HG02623 (cell line): ENCODE measurements around the gene ZMYM2.
A peak's percentile ranks its signal among the peaks of the same experiment; 100 is the strongest.
"Not testable (repeated sequence)": the region's sequence is repeated elsewhere in the genome, so short reads cannot be mapped to it uniquely, and the experiment has no call there.

Experiments
- ATAC-seq: cut with Tn5 transposase; IDR thresholded peaks from one replicate; pipeline ENCODE4 v1.9.1; 2021; ENCODE audit warnings: moderate library complexity; ENCODE audit not compliant: unreplicated experiment

The ZMYM2 gene

GRCh38 chr13:19958155-19959111, at the start of gene ZMYM2:
Gene ZMYM2 (plus strand): TSS chr13:19958727. CDS start chr13:19993073, 34,346 bp downstream.
- peak; percentile 77 for ATAC-seq

GRCh38 chr13:19910336-19911072, 48.0 kb upstream of the ZMYM2 start:
- no peak for ATAC-seq

GRCh38 chr13:19927117-19927748, 31.3 kb upstream of the ZMYM2 start:
- ATAC-seq, result no peak

GRCh38 chr13:19940106-19940505, 18.4 kb upstream of the ZMYM2 start:
- ATAC-seq, result no peak

GRCh38 chr13:19950374-19950773, 8.2 kb upstream of the ZMYM2 start:
- ATAC-seq, result no peak

- ATAC-seq, result no peak
Measured at GRCh38 chr13:19952850-19953249, 5.7 kb upstream of the ZMYM2 start.

GRCh38 chr13:19955873-19956559, 2.5 kb upstream of the ZMYM2 start:
- ATAC-seq, result no peak

GRCh38 chr13:19957320-19958154, 990 bp upstream of the ZMYM2 start:
- peak; percentile 19 for ATAC-seq

- peak; percentile 1 for ATAC-seq
Measured at GRCh38 chr13:19959141-19959830, 759 bp downstream of the ZMYM2 start.

- peak; percentile 29 for ATAC-seq
Measured at GRCh38 chr13:19959831-19960652, 1.5 kb downstream of the ZMYM2 start.

GRCh38 chr13:19960653-19960976, 2.1 kb downstream of the ZMYM2 start:
- ATAC-seq, result no peak

- ATAC-seq, result no peak
Measured at GRCh38 chr13:19961489-19961888, 3.0 kb downstream of the ZMYM2 start.

GRCh38 chr13:19961924-19962323, 3.4 kb downstream of the ZMYM2 start:
- no peak for ATAC-seq

- no peak for ATAC-seq
Measured at GRCh38 chr13:19962894-19963293, 4.4 kb downstream of the ZMYM2 start.

GRCh38 chr13:19967621-19968020, 9.1 kb downstream of the ZMYM2 start:
- no peak for ATAC-seq

- not testable (repeated sequence) for ATAC-seq
Measured at GRCh38 chr13:19974498-19975009, 16.0 kb downstream of the ZMYM2 start.

GRCh38 chr13:19978831-19979437, 20.4 kb downstream of the ZMYM2 start:
- ATAC-seq, result no peak

- no peak for ATAC-seq
Measured at GRCh38 chr13:19981685-19982238, 23.2 kb downstream of the ZMYM2 start.
